ENCODE results near the gene OAF. TPM values are rescaled to one million over a fixed set of nuclear protein-coding genes. Genes with fewer than 3 reads are reported as not detected.

OAF gene
- total RNA-seq, 2 donors from 2014 or later: 14.5 to 17.4 TPM

DNA sequence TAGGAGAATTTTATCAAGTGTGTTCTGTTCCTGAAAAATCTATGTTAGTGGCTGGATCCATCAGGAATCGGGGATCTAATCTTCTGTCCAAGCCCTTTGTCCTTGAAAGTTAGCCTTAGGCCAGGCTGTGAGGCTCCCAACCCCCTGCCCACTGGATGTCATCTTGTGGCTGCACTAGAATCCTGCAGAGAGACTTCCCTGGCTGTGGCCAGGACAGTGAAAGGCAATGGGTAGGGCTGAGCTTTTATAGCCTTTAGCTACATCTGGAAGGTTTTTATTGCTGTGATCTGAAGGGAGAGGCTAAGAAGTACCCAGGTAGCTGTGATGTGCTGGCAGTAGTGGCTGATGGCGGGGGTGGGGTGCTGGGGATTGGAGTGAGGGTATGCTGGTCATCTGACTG lies 2.1 kb downstream of the OAF start:
- no peaks in the 10 kb centered on the region for H3K9me3 ChIP-seq
- H3K27me3 ChIP-seq (replicated peaks; ENCODE audit: insufficient read depth): no peaks in the 10 kb centered on the region
- peak overlapping the region in 1 of 2 donors; percentile 58 for H3K4me3 ChIP-seq
- intact Hi-C loops (cut with DNase I): no loop called here
- no peak for TF ChIP-seq POLR2AphosphoS5 (IDR thresholded peaks at IDR 0.05)
- no peak for TF ChIP-seq POLR2A (IDR thresholded peaks at IDR 0.05)
- TF ChIP-seq, protein P1, sequence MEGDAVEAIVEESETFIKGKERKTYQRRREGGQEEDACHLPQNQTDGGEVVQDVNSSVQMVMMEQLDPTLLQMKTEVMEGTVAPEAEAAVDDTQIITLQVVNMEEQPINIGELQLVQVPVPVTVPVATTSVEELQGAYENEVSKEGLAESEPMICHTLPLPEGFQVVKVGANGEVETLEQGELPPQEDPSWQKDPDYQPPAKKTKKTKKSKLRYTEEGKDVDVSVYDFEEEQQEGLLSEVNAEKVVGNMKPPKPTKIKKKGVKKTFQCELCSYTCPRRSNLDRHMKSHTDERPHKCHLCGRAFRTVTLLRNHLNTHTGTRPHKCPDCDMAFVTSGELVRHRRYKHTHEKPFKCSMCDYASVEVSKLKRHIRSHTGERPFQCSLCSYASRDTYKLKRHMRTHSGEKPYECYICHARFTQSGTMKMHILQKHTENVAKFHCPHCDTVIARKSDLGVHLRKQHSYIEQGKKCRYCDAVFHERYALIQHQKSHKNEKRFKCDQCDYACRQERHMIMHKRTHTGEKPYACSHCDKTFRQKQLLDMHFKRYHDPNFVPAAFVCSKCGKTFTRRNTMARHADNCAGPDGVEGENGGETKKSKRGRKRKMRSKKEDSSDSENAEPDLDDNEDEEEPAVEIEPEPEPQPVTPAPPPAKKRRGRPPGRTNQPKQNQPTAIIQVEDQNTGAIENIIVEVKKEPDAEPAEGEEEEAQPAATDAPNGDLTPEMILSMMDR (IDR thresholded peaks at IDR 0.05): no peak
- no peaks in the 10 kb centered on the region for H3K36me3 ChIP-seq
- DNase-seq (ENCODE audit: low spot score): no peak
- H3K27ac ChIP-seq: peak overlapping the region; percentile 66 to 71
- H3K4me1 ChIP-seq (replicated peaks): peaks cover 2% of the 10 kb centered on the region
- 73% methylated on average over 2 of the region's 2 CpGs for WGBS

DNA sequence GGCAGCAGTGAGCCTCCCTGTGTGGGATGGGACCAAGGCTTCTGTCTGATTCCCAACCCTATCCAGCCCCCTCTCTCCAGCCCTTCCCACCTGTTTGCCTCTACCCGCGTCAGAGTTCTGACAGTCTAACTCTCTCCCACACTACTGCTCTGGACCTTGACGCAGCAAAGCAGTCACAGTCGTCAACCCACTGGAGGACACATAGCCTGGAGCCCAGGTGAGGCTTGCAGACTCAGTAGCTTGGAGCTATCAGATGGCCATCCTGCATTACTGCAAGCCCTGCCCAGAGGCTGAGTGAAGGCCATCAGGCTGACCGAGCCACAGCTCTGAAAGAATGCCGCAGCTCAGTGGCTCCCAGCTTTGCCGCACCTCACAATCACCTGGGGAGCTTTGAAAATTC lies 3.7 kb downstream of the OAF start:
- Histone ChIP-seq H3K36me3 (no peaks in the 10 kb centered on the region), H3K9me3 (no peaks in the 10 kb centered on the region), H3K4me1 (replicated peaks) (peaks cover 10% of the 10 kb centered on the region), H3K27me3 (replicated peaks; ENCODE audit: insufficient read depth) (no peaks in the 10 kb centered on the region), H3K4me3 (no peak overlapping the region), H3K27ac (no peak overlapping the region)
- TF ChIP-seq, protein P1 (IDR thresholded peaks at IDR 0.05): no peak
- no peak for TF ChIP-seq POLR2A (IDR thresholded peaks at IDR 0.05)
- intact Hi-C loops (cut with DNase I): no loop called here
- whole genome bisulfite sequencing: 90% methylated on average over 7 of the region's 7 CpGs
- DNase-seq (ENCODE audit: low spot score): no peak

DNA sequence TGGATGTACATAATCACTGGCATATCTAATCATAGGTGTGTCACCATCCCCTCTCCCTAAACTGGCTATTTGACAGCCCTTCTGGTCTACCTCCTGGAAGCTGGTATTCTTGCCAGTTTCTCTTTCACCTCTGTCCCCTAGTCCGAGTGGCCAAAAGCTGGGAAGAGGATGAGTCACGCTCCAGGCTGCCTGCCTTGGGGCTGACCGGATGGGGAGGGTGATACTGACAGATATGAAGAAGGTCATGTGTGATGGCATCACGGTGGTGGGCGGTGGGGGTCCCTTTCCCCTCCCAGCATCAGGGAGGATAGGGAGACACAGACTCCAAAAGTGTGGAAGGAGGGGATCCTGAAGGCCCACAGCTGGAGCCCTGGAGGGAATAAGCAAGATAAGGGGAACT lies 4.8 kb downstream of the OAF start:
- Histone ChIP-seq H3K4me1 (replicated peaks) (peaks cover 10% of the 10 kb centered on the region), H3K4me3 (no peak overlapping the region), H3K9me3 (no peaks in the 10 kb centered on the region), H3K27me3 (replicated peaks; ENCODE audit: insufficient read depth) (no peaks in the 10 kb centered on the region), H3K27ac (no peak overlapping the region), H3K36me3 (no peaks in the 10 kb centered on the region)
- WGBS: 70% methylated on average over 5 of the region's 5 CpGs
- TF ChIP-seq, protein P1 (IDR thresholded peaks at IDR 0.05): no peak
- TF ChIP-seq POLR2AphosphoS5 (IDR thresholded peaks at IDR 0.05): no peak
- TF ChIP-seq POLR2A (IDR thresholded peaks at IDR 0.05): no peak
- intact Hi-C loops (cut with DNase I): no loop called here
- no peak for DNase-seq (ENCODE audit: low spot score)

DNA sequence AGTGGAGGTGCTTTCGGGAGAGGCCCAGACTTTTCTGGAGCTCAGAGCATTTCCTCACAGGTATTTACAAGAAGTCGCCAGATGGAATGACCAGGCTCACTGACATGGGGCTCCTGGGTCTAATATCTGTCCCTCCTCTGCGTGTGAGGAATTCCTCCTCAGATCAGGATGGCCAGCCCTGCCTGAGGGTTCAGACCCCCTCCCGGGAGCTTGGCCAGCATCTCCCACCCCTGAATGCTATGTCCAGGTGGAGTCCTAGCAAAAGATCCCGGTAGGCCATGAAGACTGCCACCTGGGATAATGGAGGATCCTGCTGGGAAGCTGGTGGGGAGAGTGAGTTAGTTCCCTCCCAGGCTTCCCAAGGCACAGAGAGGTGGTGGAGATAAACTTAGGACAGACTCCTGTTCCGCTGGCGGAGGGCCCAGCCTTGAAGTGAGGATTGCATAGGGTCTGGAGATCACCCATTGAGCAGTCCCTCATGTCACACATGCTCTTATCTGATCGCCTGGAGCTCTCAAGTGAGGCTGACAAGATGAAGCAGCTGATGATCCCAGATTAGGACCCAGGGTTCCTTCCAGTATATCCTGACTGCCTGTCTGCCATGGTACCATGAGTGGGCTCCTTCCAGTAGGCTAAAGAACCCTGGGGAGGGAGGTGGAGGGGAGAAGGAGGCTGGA lies 5.7 kb downstream of the OAF start:
- Histone ChIP-seq H3K9me3 (no peaks in the 10 kb centered on the region), H3K4me3 (no peak overlapping the region), H3K27ac (no peak overlapping the region), H3K27me3 (replicated peaks; ENCODE audit: insufficient read depth) (no peaks in the 10 kb centered on the region), H3K4me1 (replicated peaks) (peaks cover 10% of the 10 kb centered on the region), H3K36me3 (no peaks in the 10 kb centered on the region)
- TF ChIP-seq POLR2A (IDR thresholded peaks at IDR 0.05): no peak
- TF ChIP-seq POLR2AphosphoS5 (IDR thresholded peaks at IDR 0.05): no peak
- TF ChIP-seq, protein P1 (IDR thresholded peaks at IDR 0.05): no peak
- WGBS: 79% methylated on average over 8 of the region's 8 CpGs
- DNase-seq (ENCODE audit: low spot score): no peak
- intact Hi-C loops (cut with DNase I): no loop called here

DNA sequence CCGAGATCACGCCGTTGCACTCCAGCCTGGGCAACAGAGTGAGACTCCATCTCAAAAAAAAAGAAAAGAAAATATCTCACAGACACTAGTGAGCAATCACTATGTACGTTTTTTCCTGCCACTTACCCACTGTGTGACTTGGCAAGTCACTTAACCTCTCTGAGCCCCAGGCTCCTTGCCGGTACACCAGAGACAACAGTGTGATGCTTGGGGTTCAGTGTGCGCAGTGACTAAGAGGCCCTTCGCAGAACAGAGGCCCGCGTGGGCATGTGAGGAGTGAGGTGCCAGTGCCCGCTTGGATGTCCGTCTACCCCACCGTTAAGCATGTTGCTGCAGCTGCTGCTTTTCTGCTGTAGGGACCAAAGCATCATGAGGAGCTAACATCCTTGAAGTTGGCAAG lies 6.7 kb downstream of the OAF start:
- intact Hi-C loops (cut with DNase I): no loop called here
- TF ChIP-seq, protein P1 (IDR thresholded peaks at IDR 0.05): no peak
- TF ChIP-seq POLR2A (IDR thresholded peaks at IDR 0.05) (no peak), POLR2AphosphoS5 (IDR thresholded peaks at IDR 0.05) (no peak)
- no peak overlapping the region for H3K4me3 ChIP-seq
- no peaks in the 10 kb centered on the region for H3K27me3 ChIP-seq (replicated peaks; ENCODE audit: insufficient read depth)
- DNase-seq (ENCODE audit: low spot score): no peak
- H3K27ac ChIP-seq: no peak overlapping the region
- no peaks in the 10 kb centered on the region for H3K36me3 ChIP-seq
- H3K9me3 ChIP-seq: no peaks in the 10 kb centered on the region
- WGBS: 89% methylated on average over 12 of the region's 12 CpGs
- peaks cover 10% of the 10 kb centered on the region for H3K4me1 ChIP-seq (replicated peaks)
